Urinary bladder (tissue), 4 donors: ENCODE measurements around the gene CIBAR2. TPM values are rescaled to one million over a fixed set of nuclear protein-coding genes. Genes with fewer than 3 reads are reported as not detected.

Experiments
- DNase-seq: peaks from one replicate; pipeline ENCODE4 v3.0.0-alpha.2; 2015; ENCODE audit errors: extremely low spot score
- H3K27ac ChIP-seq: one replicate; pipeline ENCODE4 v1.5.1; 2013; ENCODE audit warnings: low read depth, mild to moderate bottlenecking, moderate library complexity
- H3K36me3 ChIP-seq: one replicate; pipeline ENCODE4 v1.6.1; 2013; ENCODE audit warnings: mild to moderate bottlenecking, moderate library complexity; ENCODE audit not compliant: insufficient read depth
- H3K4me1 ChIP-seq: one replicate; pipeline ENCODE4 v1.6.1; 2013; ENCODE audit warnings: mild to moderate bottlenecking, moderate library complexity; ENCODE audit not compliant: insufficient read depth
- H3K4me3 ChIP-seq: one replicate; pipeline ENCODE4 v1.5.1; 2013; ENCODE audit warnings: low read depth, low read length
- WGBS: extraction: QIAGEN DNeasy Blood & Tissue Kit; methylation state at CpG from one replicate; pipeline ENCODE4 v1.1.7; 2013; 5-methylcytosine and 5-hydroxymethylcytosine counted together
- polyA plus RNA-seq: library from polyadenylated mRNA; stranded (reverse); fragments of 200-250 nt; gene quantifications from one replicate; pipeline ENCODE4 v1.2.3, GENCODE V29; 2013
- total RNA-seq: library from RNA; depleted of rRNA; stranded (reverse); fragments of >200 nt; gene quantifications from one replicate; pipeline ENCODE4 v1.2.3, GENCODE V29; 2014
- donor health status: healthy with polysubstance abuse.
- donor health status: healthy.

The CIBAR2 gene
- total and polyA plus RNA-seq, 2 donors, result not detected

- Histone ChIP-seq H3K4me3 (no peak overlapping the region), H3K4me1 (no peaks in the 10 kb centered on the region), H3K27ac (no peak overlapping the region), H3K36me3 (peaks cover 3% of the 10 kb centered on the region)
- WGBS, result 43% methylated on average over 13 of the region's 13 CpGs
- DNase-seq, result no peak
These were observed 39.3 kb downstream of the CIBAR2 start for GRCh38 chr16:85072947-85073346.

DNA sequence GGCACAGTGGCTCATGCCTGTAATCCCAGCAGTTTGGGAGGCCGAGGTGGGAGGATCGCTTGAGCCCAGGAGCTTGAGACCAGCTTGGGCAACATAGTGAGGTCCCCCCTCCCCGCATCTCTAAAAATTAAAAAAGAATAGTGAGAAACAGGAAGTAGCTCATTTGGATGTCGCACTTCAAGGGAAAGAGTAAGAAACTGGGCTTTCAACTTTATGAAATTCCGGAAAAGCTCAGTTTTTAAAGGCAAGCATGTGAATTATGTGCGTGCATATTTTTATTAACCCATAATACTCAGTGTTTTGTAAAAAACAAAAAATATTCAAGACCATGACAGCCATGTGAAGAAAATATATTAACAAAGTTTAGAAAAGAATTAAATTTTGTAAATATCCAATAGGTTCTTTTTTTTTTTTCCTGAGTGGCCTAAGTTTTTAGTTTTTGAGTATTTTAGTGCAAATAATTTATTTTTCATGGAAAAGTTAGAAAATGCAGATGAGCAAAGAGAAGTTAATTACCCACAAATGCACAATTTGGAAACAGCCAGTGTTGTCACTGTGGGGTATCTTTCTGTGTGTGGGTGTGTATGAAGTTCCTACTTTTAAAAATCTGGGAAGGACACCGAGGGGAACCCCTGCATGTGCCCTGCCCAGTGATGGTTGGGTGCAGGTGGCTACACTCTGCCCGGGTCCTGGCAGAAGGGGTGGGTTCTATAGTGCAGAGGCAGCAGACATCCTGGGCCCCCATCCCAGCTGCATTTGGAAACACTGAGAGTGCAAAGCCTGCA is 40.0 kb downstream of the CIBAR2 start:
- H3K4me3 ChIP-seq, result no peak overlapping the region
- H3K27ac ChIP-seq, result no peak overlapping the region
- H3K36me3 ChIP-seq, result peaks cover 3% of the 10 kb centered on the region
- no peak for DNase-seq
- WGBS, result 80% methylated on average over 8 of the region's 8 CpGs
- no peaks in the 10 kb centered on the region for H3K4me1 ChIP-seq

DNA sequence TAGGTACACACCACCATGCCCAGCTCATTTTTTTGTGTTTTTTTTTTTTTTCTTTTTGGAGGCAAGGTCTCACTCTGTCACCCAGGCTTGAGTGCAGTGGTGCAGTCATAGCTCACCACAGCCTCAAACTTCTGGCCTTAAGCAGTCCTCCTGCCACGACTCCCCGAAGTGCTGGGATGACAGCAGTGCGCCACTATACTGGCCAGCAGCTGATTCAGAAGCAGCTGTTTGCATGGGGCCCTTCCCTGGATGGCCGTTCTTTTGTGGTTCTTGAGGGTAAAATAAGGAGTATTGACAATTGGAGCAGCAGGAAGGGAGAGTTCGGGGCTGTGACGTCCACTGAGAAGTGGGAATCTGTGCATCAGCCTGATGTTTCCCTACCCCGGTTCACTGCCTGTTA is 43.1 kb downstream of the CIBAR2 start:
- 95% methylated on average over 7 of the region's 7 CpGs for WGBS
- Histone ChIP-seq H3K4me3 (no peak overlapping the region), H3K36me3 (peaks cover 3% of the 10 kb centered on the region), H3K4me1 (no peaks in the 10 kb centered on the region), H3K27ac (no peak overlapping the region)
- DNase-seq, result no peak

GRCh38 chr16:85068746-85069145 is 43.5 kb downstream of the CIBAR2 start:
- 95% methylated on average over 8 of the region's 8 CpGs for WGBS
- H3K4me1 ChIP-seq, result no peaks in the 10 kb centered on the region
- H3K36me3 ChIP-seq, result peaks cover 3% of the 10 kb centered on the region

DNA sequence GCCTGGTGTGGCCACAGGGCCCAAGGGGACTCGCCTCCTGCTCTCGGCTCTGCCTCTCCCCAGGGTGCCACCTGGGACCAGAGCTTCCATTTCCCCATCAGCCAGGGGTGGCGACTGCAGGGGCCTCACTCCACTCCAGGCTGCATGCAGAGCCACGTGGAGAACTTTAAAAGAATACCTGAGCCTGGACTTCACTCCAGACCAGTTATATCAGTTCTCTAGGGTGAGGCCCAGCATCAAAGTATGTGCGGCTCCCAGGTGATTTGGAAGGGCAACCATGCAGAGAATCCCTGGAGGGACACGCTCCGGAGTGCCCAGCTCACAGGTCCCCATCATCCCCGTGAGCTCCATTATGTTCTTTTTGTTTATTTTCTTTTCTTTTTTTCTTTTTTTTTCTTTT is 44.8 kb downstream of the CIBAR2 start:
- H3K4me1 ChIP-seq, result no peaks in the 10 kb centered on the region
- no peaks in the 10 kb centered on the region for H3K36me3 ChIP-seq
- 93% methylated on average over 8 of the region's 8 CpGs for WGBS
- H3K4me3 ChIP-seq, result no peak overlapping the region
- DNase-seq, result no peak
- H3K27ac ChIP-seq, result no peak overlapping the region

More at GRCh38 chr16:85068746-85069145, 43.5 kb downstream of the CIBAR2 start:
- H3K27ac ChIP-seq, result no peak overlapping the region
- DNase-seq, result no peak
- H3K4me3 ChIP-seq, result no peak overlapping the region

DNA sequence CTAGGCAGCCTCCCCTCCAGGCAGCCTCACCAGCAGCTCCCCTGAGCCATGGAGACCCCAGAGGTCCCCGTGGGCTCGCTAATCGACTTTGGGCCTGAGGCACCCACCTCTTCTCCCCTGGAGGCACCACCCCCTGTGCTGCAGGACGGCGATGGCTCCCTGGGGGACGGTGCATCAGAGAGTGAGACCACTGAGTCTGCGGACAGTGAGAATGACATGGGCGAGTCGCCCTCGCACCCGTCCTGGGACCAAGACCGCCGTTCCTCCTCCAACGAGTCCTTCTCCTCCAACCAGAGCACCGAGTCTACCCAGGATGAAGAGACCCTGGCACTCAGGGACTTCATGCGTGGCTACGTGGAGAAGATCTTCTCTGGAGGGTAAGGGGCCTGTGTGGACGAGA is 45.2 kb downstream of the CIBAR2 start:
- Histone ChIP-seq H3K27ac (no peak overlapping the region), H3K36me3 (no peaks in the 10 kb centered on the region), H3K4me1 (no peaks in the 10 kb centered on the region), H3K4me3 (no peak overlapping the region)
- DNase-seq, result no peak
- WGBS, result 96% methylated on average over 18 of the region's 18 CpGs

DNA sequence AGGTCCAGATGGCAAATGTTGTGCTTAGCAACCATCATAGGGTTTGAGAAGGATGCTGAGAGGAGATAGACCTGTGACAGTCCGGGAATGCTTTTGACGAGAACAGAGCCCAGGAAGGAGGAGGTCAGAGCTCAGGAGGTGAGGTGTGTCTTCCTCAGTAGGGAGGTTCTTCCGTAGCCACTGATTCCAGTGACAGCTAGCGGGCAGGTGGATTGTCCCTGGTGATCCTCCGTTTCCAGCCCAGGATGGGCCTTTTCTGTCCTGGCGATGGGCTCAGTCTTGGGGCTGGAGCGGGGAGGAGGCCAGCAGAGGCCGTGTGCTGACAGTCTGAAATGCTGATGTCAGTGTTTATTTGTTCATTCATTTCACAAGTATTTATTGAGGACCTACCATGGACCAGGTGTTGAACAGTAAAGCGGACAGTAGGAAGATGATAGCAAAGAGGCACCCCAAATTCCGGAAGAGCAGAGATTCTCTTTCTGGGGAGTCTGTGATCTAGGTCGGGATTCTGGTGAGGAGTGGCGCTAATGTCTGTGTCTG is 45.9 kb downstream of the CIBAR2 start:
- no peak for DNase-seq
- H3K4me3 ChIP-seq, result no peak overlapping the region
- no peak overlapping the region for H3K27ac ChIP-seq
- no peaks in the 10 kb centered on the region for H3K4me1 ChIP-seq
- no peaks in the 10 kb centered on the region for H3K36me3 ChIP-seq
- 91% methylated on average over 12 of the region's 12 CpGs for WGBS

GRCh38 chr16:85065099-85065498 is 47.2 kb downstream of the CIBAR2 start:
- WGBS, result 96% methylated on average over 13 of the region's 13 CpGs
- Histone ChIP-seq H3K27ac (no peak overlapping the region), H3K4me3 (no peak overlapping the region), H3K36me3 (no peaks in the 10 kb centered on the region), H3K4me1 (no peaks in the 10 kb centered on the region)
- DNase-seq, result no peak

- Histone ChIP-seq H3K36me3 (no peaks in the 10 kb centered on the region), H3K4me3 (no peak overlapping the region), H3K4me1 (no peaks in the 10 kb centered on the region), H3K27ac (no peak overlapping the region)
- WGBS, result 91% methylated on average over 6 of the region's 6 CpGs
- DNase-seq, result no peak
These were observed 48.1 kb downstream of the CIBAR2 start for GRCh38 chr16:85064186-85064585.

- DNase-seq, result no peak
- H3K36me3 ChIP-seq, result no peaks in the 10 kb centered on the region
- H3K4me1 ChIP-seq, result no peaks in the 10 kb centered on the region
- WGBS, result 92% methylated on average over 11 of the region's 11 CpGs
- no peak overlapping the region for H3K4me3 ChIP-seq
- H3K27ac ChIP-seq, result no peak overlapping the region
These were observed 49.4 kb downstream of the CIBAR2 start for GRCh38 chr16:85062845-85063244.

DNA sequence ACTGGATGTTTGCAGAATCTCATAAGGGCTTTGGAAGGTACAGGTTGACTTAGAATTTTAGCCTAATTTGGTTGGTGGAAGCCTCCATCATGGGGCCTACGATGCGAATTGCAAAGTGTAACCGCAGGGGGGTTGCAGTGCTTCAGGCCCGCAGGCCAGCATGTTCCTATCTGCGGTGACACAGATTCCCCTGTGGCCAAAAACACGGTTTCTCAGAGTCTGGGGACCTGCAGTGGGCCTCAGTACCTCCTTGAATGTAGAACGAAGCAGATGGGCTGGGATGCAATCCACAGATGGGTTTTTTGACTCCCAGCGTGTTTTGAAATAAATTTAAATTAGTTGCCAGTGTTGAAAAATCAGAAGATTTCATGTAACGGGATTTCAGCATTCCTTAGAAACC is 49.9 kb downstream of the CIBAR2 start:
- no peak overlapping the region for H3K4me3 ChIP-seq
- no peak for DNase-seq
- no peaks in the 10 kb centered on the region for H3K4me1 ChIP-seq
- no peak overlapping the region for H3K27ac ChIP-seq
- no peaks in the 10 kb centered on the region for H3K36me3 ChIP-seq
- 92% methylated on average over 9 of the region's 9 CpGs for WGBS

- Histone ChIP-seq H3K4me1 (no peaks in the 10 kb centered on the region), H3K27ac (no peak overlapping the region), H3K4me3 (no peak overlapping the region), H3K36me3 (no peaks in the 10 kb centered on the region)
- DNase-seq, result no peak
- 93% methylated on average over 8 of the region's 8 CpGs for WGBS
These were observed 50.7 kb downstream of the CIBAR2 start for GRCh38 chr16:85061566-85061965.

- peaks cover 2% of the 10 kb centered on the region for H3K4me1 ChIP-seq
- no peak for DNase-seq
- no peak overlapping the region for H3K4me3 ChIP-seq
- 95% methylated on average over 4 of the region's 4 CpGs for WGBS
- H3K36me3 ChIP-seq, result no peaks in the 10 kb centered on the region
- H3K27ac ChIP-seq, result no peak overlapping the region
These were observed 53.4 kb downstream of the CIBAR2 start for GRCh38 chr16:85058909-85059308.

DNA sequence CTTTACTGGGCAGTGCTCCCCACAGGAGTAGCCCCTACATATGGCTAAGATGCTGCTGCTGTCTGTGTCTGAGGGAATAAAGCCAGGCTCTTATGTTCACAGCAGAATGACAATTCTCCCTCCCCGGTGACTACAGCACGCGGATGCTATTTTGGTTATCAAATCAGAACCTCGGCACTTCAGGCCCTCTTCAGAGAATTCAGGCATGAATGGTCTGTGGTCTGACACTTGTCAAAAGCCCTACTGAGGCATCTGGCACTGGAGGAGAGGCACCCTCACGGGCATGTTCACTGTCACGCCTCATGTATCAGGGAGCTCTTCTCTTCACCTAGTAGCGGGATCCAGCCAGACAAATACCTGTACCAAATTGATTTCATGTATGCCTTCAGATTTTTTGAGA is 54.3 kb downstream of the CIBAR2 start:
- DNase-seq, result no peak
- peaks cover 2% of the 10 kb centered on the region for H3K4me1 ChIP-seq
- no peak overlapping the region for H3K27ac ChIP-seq
- 94% methylated on average over 7 of the region's 7 CpGs for WGBS
- H3K4me3 ChIP-seq, result no peak overlapping the region
- no peaks in the 10 kb centered on the region for H3K36me3 ChIP-seq
